PFSK-1 (cell line): ENCODE results near the gene BAHCC1.

Source experiments
- POLR2AphosphoS5 ChIP-seq: IDR thresholded peaks from 2 replicates; pipeline ENCODE4 v1.6.1; 2012; ENCODE audit warnings: low read depth, mild to moderate bottlenecking, control low read depth, low read length, moderate library complexity
- TAF1 ChIP-seq: IDR thresholded peaks from 2 replicates; pipeline ENCODE4 v1.6.1; 2012; ENCODE audit warnings: low read length, control low read depth, borderline replicate concordance; ENCODE audit not compliant: insufficient read depth

- TF ChIP-seq TAF1, result no peak
- TF ChIP-seq POLR2AphosphoS5, result no peak
Observed at GRCh38 chr17:81473019-81473418, 77.8 kb downstream of the BAHCC1 start.
